GM19099 (cell line): Measurements from ENCODE around the gene FEZF1.

Experiments used
- POLR2A ChIP-seq: IDR thresholded peaks from 3 replicates; pipeline ENCODE4 v1.6.1; 2011; ENCODE audit warnings: low read depth; ENCODE audit not compliant: insufficient read length; ENCODE audit errors: extremely low read depth

Gene FEZF1

GRCh38 chr7:122301858-122302760, 2.4 kb downstream of the FEZF1 start:
- no peak for TF ChIP-seq POLR2A

DNA sequence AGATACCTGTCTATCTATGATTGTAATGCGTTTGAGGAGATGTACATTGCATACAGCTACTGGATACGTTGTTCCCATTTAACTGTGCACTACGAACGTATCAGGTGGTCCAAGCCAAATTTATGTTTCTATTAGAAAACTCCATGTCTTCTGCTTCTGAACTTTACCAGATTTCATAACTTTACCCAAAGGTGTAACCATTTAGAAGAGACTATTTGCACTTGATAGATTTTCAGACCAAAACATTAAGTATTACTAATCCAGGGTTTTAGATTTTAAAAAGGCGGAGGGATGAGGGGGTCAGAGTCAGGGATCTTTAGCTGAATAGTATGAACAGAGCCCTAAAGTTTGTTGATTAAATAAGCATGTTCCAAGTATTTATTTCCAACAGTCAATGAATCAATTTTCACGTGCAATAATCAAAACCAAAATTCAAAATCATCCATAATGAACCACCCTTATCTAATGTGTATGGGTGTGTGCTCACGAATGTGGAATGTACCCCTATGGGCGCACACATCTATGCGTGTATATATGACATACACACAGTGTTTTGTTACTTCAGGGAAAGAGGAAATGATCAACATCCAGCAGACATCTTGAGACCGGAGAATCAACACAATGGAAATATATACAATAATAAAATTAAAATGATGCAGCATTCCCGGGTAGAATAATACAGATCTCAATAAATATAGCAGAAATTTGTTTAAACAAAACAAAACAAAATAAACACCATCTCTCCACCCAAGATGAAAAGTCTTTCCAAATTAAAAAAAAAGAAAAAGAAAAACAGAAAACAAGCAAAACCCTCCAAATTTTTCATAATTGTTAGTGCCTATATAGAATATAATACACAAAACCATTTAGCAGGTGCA, 3.4 kb downstream of the FEZF1 start:
- no peak for TF ChIP-seq POLR2A

- TF ChIP-seq POLR2A, result no peak
Observed at GRCh38 chr7:122300211-122300932, 4.2 kb downstream of the FEZF1 start.

- TF ChIP-seq POLR2A, result no peak
Observed at GRCh38 chr7:122299624-122300210, 4.8 kb downstream of the FEZF1 start.

- no peak for TF ChIP-seq POLR2A
Observed at GRCh38 chr7:122298618-122299017, 5.9 kb downstream of the FEZF1 start.

DNA sequence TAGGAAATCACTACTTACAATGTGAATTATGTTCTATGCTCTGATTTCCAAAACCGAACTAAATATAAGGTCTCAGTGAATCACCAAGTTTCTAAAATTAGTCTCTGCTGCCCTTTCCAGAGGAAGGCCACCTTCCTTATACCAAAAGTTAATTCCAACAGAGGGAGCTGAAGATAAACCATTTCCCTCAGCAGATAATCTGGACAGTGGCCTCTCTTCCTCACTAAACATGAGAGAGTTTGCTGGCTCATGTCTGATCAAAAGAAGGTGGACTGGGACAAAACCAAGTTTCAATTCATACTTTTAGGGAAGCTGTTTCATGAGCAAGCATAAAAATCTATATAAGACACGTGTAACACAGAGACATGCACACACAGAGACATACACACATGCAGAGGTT, 6.4 kb downstream of the FEZF1 start:
- no peak for TF ChIP-seq POLR2A

- no peak for TF ChIP-seq POLR2A
Observed at GRCh38 chr7:122291189-122291588, 13.4 kb downstream of the FEZF1 start.

- no peak for TF ChIP-seq POLR2A
Observed at GRCh38 chr7:122290476-122290875, 14.1 kb downstream of the FEZF1 start.

GRCh38 chr7:122289426-122289825, 15.1 kb downstream of the FEZF1 start:
- no peak for TF ChIP-seq POLR2A

DNA sequence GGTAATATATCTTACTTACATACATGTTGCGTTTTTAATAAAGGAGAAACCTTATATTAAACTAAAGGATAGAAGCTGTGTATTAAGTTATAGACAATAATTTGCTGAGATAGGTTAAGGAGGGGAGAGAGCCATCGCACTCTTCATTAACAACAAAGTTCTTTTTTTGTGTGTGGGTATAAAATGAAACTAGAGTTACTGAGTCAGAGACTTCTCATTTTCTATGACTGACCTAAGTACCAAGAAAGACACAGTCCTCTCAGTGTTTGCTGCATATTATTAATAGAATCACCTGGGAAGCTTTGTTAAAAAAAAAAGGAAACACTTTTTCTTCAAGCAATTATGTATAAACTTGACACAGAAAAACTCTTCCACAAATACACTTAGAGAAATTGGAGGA, 31.4 kb downstream of the FEZF1 start:
- no peak for TF ChIP-seq POLR2A

- TF ChIP-seq POLR2A, result no peak
Observed at GRCh38 chr7:122269241-122269640, 35.3 kb downstream of the FEZF1 start.

DNA sequence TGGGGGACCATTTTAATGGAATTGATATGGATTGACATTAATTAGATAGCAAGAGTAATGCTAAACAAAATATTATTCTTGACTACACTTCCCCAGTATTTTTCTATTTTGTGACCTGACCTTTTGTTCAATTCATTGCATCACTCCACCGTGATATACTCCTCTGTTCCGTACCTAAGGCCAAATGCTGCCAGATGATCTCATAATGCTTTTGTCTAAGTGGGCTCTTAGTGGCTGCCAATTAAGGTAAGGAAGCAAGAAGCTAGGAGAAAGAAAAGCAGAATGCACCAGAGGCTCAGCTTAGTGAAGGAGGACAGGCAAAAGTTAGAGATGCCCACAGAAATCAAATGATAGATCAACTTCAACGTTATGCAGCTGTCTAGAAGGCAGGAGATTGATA, 36.4 kb downstream of the FEZF1 start:
- TF ChIP-seq POLR2A, result no peak

- no peak for TF ChIP-seq POLR2A
Observed at GRCh38 chr7:122262246-122262645, 42.3 kb downstream of the FEZF1 start.

- no peak for TF ChIP-seq POLR2A
Observed at GRCh38 chr7:122261442-122261841, 43.1 kb downstream of the FEZF1 start.

- TF ChIP-seq POLR2A, result no peak
Observed at GRCh38 chr7:122261016-122261415, 43.5 kb downstream of the FEZF1 start.
